Activated CD4-positive, alpha-beta T cell treated with anti-CD3 and anti-CD28 coated beads, Interleukin-2, amount 10 ng/mL, durations not matched to agents 24 days and 14 days (primary cell): ENCODE data around the gene CASK. TPM values are rescaled to one million over a fixed set of nuclear protein-coding genes. Genes with fewer than 3 reads are reported as not detected.

Experiments
- DNase-seq: peaks from one replicate; pipeline ENCODE4 v3.0.0; 2022
- H3K27ac Mint-ChIP-seq: one replicate; pipeline ENCODE4 v1.8.0; 2022; ENCODE audit warnings: mild to moderate bottlenecking, mixed read lengths
- H3K27me3 Mint-ChIP-seq: one replicate; pipeline ENCODE4 v1.8.0; 2022; ENCODE audit warnings: mixed read lengths
- H3K36me3 Mint-ChIP-seq: one replicate; pipeline ENCODE4 v1.8.0; 2022; ENCODE audit warnings: low read depth, mild to moderate bottlenecking, mixed read lengths
- H3K4me1 Mint-ChIP-seq: one replicate; pipeline ENCODE4 v1.8.0; 2021; ENCODE audit warnings: mixed read lengths
- H3K4me3 Mint-ChIP-seq: one replicate; pipeline ENCODE4 v1.8.0; 2022; ENCODE audit warnings: mild to moderate bottlenecking, moderate library complexity, mixed read lengths
- H3K9me3 Mint-ChIP-seq: one replicate; pipeline ENCODE4 v1.8.0; 2021; ENCODE audit warnings: mixed read lengths
- intact Hi-C: fragments of 100-400 bp; cut with micrococcal nuclease; formaldehyde crosslinking; loops from one replicate; pipeline ENCODE4 v1.15.1; 2023
- total RNA-seq: library from RNA; stranded (reverse); gene quantifications from 2 replicates; pipeline ENCODE4 v1.2.3, GENCODE V29; 2022

Gene CASK, protein sequence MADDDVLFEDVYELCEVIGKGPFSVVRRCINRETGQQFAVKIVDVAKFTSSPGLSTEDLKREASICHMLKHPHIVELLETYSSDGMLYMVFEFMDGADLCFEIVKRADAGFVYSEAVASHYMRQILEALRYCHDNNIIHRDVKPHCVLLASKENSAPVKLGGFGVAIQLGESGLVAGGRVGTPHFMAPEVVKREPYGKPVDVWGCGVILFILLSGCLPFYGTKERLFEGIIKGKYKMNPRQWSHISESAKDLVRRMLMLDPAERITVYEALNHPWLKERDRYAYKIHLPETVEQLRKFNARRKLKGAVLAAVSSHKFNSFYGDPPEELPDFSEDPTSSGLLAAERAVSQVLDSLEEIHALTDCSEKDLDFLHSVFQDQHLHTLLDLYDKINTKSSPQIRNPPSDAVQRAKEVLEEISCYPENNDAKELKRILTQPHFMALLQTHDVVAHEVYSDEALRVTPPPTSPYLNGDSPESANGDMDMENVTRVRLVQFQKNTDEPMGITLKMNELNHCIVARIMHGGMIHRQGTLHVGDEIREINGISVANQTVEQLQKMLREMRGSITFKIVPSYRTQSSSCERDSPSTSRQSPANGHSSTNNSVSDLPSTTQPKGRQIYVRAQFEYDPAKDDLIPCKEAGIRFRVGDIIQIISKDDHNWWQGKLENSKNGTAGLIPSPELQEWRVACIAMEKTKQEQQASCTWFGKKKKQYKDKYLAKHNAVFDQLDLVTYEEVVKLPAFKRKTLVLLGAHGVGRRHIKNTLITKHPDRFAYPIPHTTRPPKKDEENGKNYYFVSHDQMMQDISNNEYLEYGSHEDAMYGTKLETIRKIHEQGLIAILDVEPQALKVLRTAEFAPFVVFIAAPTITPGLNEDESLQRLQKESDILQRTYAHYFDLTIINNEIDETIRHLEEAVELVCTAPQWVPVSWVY
- total RNA-seq, result 16.4 and 19.3 TPM in 2 replicates

DNA sequence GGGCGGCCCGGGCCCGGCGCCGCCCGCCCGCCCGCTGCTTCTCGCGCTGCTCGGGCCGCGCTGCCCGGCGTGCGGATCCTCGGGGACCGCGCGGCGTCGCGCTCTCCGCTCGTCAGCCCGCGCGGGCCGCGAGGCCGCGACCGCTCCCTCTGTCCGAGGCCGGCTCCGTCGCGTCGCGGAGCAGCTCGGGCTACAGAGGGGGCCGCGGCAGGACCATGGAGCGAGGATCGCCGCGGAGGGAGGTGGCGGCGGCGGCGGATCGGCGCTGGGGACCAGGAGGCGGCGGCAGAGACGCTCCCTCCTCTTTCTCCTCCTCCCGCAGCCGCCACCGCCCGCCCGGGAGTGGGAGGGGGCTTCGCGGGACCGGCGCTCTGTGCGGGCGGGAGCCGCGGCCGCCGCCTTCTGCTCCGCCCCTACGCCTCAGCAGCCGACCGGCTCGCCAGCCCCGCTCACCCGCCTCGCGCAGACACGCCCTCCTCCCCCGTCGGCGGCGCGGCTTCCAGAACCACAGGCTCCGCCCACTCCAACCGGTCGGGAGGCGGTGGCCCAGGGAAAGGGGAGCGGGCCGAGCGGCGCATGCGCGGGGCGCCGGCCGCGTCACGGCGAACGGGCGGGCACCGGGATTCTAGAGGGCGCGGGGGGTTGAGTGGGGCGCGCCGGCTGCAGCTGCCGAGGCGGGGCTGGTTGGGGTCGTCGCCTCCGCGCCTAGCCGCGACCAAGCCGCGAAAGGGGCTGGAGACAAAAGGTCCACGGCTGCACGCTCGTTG is at the start of gene CASK:
CASK (minus strand) TSS at position 344 of the 767 bp plus-strand sequence. CDS start 566 bp downstream, outside the sequence.
- peak within 1 kb of the TSS; percentile 88 for H3K4me3 Mint-ChIP-seq
- no peaks in the 10 kb centered on the region for H3K36me3 Mint-ChIP-seq
- peaks cover 25% of the 10 kb centered on the region for H3K4me1 Mint-ChIP-seq
- peaks cover 2% of the 10 kb centered on the region for H3K27me3 Mint-ChIP-seq
- no peaks in the 10 kb centered on the region for H3K9me3 Mint-ChIP-seq
- DNase-seq, result peak; percentile 97
- intact Hi-C loops, result loop anchor here (2.0 to 5.0 kb wide), 7 partner anchors 126 to 1024 kb away; partner anchors contain the start of gene DDX3X
- H3K27ac Mint-ChIP-seq, result peak within 1 kb of the TSS; percentile 84

DNA sequence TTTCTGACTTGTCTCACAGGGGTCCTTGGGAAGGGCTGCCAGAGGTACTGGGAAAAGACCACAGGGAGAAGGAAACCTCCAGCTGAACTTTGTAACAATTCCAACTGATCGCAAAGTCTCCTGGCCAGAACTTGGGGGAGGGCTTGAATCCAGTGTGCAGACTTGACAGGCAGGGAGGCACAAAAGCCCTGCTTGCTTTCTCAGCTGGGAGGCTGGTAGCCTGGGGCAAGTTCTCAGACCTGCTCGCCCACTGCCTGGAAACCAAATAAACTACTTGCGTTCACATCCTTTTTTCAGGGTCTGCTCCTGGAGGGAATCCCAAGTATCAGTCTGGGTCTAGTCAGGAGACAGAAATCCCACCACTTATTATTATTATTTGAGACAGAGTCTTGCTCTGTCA is 48.0 kb upstream of the CASK start:
- intact Hi-C loops, result no loop called here
- H3K4me1 Mint-ChIP-seq, result no peaks in the 10 kb centered on the region
- H3K9me3 Mint-ChIP-seq, result peaks cover 11% of the 10 kb centered on the region
- no peaks in the 10 kb centered on the region for H3K27me3 Mint-ChIP-seq
- DNase-seq, result no peak
- H3K4me3 Mint-ChIP-seq, result no peak overlapping the region
- no peak overlapping the region for H3K27ac Mint-ChIP-seq
- no peaks in the 10 kb centered on the region for H3K36me3 Mint-ChIP-seq

DNA sequence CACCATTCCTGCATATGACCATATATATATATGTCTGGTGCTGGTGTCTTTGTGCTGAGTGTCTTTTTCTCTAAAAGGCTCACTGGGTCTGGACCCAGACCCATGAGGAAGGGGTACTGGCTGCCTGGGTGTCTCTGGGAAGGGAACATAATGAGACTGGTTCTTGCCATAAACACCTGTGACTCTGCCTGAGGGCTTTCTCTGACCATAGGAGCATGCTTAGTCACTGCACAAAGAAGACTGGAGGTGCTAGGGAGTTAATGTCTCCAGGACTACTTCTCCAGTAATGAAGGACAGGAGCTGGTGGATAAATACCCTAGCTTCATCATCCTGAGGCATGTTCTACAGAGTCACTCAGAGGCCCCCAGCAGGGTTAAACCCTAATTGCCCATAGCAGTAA is 47.1 kb upstream of the CASK start:
- Mint-ChIP-seq H3K36me3 (no peaks in the 10 kb centered on the region), H3K4me3 (no peak overlapping the region), H3K27ac (no peak overlapping the region), H3K27me3 (no peaks in the 10 kb centered on the region), H3K9me3 (peaks cover 14% of the 10 kb centered on the region), H3K4me1 (no peaks in the 10 kb centered on the region)
- intact Hi-C loops, result no loop called here
- no peak for DNase-seq

DNA sequence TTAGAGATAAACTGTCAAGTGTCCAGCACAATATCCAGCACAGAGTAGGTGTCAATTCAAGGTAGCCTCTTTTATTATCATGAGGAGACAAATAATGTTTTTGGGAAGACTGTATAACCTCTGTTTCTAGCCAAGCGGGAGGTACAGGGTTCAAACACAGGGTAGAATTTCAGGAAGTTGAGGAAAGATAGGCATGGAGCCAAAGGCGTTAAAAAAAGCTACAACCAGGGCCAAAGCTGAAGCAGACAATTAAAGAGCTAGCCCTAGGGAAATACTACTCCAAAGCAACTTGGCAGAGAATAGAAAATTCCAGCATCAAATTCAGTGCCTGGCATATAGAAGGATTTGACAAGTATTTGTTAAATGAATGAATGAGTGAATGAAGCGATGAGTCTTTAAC is 40.0 kb upstream of the CASK start:
- no peaks in the 10 kb centered on the region for H3K36me3 Mint-ChIP-seq
- no peak overlapping the region for H3K27ac Mint-ChIP-seq
- no peak for DNase-seq
- no peaks in the 10 kb centered on the region for H3K27me3 Mint-ChIP-seq
- peaks cover 11% of the 10 kb centered on the region for H3K9me3 Mint-ChIP-seq
- H3K4me1 Mint-ChIP-seq, result no peaks in the 10 kb centered on the region
- intact Hi-C loops, result no loop called here
- H3K4me3 Mint-ChIP-seq, result no peak overlapping the region

DNA sequence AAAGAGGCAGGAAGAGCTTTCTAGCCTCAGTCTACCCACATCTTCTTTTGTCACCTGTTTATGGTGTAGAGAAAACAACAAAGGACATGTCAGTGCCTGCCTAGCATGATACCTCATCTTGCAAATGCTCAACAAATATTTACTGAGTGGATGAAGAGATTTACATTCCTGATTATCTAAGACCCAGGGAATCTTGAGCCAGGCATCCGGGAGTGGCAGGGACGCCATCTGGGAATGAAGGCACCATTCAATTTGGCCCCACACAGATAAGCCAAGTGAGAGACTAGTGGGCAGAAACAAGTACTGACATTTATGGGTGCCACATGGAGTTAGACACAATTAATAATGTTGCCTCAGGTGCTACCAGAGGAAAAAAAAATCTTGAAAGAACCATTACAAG is 36.8 kb upstream of the CASK start:
- Mint-ChIP-seq H3K36me3 (no peaks in the 10 kb centered on the region), H3K27me3 (no peaks in the 10 kb centered on the region), H3K4me1 (no peaks in the 10 kb centered on the region), H3K9me3 (peaks cover 8% of the 10 kb centered on the region), H3K27ac (no peak overlapping the region), H3K4me3 (no peak overlapping the region)
- intact Hi-C loops, result no loop called here
- DNase-seq, result no peak

DNA sequence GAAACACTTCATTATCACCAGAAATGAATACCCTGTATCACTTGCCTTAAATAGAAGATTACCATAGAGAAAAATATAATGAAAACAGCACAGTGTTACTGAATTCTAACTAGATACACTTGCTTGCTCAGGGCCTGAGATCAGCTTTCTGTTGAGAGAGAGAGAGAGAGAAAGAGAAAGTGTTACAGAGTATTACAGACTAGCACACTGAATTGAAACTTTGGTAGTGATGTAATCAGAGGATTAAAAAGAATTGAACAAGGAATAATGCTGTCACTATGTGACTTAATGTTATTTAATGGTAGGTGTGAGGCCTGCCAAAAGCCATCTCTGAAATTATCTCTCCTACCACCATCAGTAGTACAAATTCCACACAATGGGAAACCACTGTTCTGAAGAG is 35.5 kb upstream of the CASK start:
- Mint-ChIP-seq H3K27me3 (no peaks in the 10 kb centered on the region), H3K4me3 (no peak overlapping the region), H3K4me1 (no peaks in the 10 kb centered on the region), H3K9me3 (peaks cover 7% of the 10 kb centered on the region), H3K27ac (no peak overlapping the region), H3K36me3 (no peaks in the 10 kb centered on the region)
- intact Hi-C loops, result no loop called here
- DNase-seq, result no peak

DNA sequence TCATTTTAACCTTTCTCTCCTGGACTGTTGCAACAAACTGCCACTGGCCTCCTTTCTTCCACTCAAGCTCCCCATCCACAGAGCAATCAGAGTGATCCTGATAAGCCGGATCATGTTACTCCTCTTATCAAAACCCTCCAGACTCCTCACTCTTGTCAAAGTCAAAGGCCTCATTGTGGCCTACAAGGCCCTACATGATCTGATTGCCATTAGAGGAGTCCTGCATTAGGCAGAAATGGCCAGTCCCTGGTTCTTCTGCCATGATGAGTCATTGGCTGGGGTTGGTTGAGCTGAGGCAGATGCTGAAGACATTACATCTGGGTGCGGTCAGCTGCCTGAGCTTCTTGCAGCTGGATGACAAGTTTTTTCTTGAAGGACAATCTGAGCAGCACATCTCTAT is 32.7 kb upstream of the CASK start:
- Mint-ChIP-seq H3K36me3 (no peaks in the 10 kb centered on the region), H3K9me3 (no peaks in the 10 kb centered on the region), H3K27me3 (no peaks in the 10 kb centered on the region), H3K4me3 (no peak overlapping the region), H3K4me1 (no peaks in the 10 kb centered on the region), H3K27ac (no peak overlapping the region)
- intact Hi-C loops, result no loop called here
- no peak for DNase-seq

DNA sequence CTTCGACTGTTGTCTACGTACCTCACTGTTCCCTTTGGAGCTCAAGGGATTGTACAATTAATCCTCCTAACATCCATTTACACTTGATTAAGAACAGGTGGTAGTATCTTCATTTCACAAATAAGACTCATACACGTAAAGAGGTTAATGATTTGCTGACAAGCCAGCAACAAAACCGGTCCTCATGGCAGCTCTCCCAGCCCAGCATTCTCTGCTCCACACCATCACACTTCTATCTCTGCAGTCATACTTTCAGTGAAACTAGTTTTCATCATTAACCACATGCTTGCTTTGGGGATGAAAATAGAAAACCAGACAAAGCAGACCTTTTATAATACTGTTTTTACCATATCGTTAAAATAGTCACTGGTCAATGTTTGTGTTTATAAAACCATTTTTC is 28.7 kb upstream of the CASK start:
- intact Hi-C loops, result no loop called here
- no peak for DNase-seq
- Mint-ChIP-seq H3K4me1 (no peaks in the 10 kb centered on the region), H3K9me3 (no peaks in the 10 kb centered on the region), H3K27me3 (no peaks in the 10 kb centered on the region), H3K4me3 (no peak overlapping the region), H3K36me3 (no peaks in the 10 kb centered on the region), H3K27ac (no peak overlapping the region)

DNA sequence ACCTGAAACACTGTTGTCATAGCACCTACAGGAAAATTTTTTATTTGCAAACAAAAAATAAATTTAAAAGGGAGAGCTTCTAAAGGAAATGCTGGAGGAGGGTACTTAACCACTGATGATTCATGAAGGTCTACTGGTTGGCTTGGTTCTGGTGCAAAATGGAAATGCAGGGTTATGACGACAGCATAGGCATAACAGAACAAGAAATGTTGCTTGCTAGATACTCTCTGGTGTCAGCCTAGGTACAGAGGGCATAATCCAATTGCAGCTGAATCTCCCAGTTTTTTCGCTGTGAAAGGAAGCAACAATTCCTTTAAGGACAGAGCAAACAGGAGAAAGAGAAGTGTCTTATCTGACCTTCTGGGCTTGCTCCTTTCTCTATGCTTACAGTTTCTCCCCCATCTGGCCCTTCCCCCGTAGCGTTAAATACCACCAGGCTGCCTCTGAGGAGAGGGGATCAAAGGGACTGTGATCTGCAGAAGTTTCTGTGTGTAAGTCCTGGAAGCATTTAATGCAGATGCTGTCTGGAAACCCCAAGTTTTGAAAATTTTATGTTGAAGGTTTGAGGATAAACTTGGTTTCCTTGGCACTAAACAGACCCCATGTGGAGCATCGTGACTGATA is 23.7 kb upstream of the CASK start:
- Mint-ChIP-seq H3K27ac (no peak overlapping the region), H3K36me3 (no peaks in the 10 kb centered on the region), H3K4me1 (no peaks in the 10 kb centered on the region), H3K9me3 (no peaks in the 10 kb centered on the region), H3K4me3 (no peak overlapping the region), H3K27me3 (no peaks in the 10 kb centered on the region)
- no peak for DNase-seq
- intact Hi-C loops, result no loop called here

DNA sequence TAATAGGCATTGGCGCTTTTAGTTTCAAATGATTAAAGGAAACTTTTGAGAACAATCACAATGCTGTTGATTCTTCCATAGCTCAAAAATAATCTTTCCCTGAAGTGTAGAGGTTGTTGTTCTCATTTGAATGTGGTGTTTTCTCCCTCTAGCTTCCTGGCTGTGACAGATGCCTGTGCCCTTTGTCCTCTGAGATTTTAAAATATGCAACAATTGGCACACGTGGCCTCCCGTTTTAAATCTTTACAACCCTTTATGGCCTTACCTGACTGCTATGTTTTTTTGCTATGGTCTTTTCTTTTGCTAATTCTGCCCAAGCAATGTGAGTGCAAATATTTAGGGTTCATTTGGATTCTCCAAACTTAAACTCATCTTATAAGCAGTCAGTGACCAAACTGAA is 22.9 kb upstream of the CASK start:
- intact Hi-C loops, result no loop called here
- Mint-ChIP-seq H3K36me3 (no peaks in the 10 kb centered on the region), H3K4me1 (no peaks in the 10 kb centered on the region), H3K27ac (no peak overlapping the region), H3K27me3 (no peaks in the 10 kb centered on the region), H3K4me3 (no peak overlapping the region), H3K9me3 (no peaks in the 10 kb centered on the region)
- no peak for DNase-seq

DNA sequence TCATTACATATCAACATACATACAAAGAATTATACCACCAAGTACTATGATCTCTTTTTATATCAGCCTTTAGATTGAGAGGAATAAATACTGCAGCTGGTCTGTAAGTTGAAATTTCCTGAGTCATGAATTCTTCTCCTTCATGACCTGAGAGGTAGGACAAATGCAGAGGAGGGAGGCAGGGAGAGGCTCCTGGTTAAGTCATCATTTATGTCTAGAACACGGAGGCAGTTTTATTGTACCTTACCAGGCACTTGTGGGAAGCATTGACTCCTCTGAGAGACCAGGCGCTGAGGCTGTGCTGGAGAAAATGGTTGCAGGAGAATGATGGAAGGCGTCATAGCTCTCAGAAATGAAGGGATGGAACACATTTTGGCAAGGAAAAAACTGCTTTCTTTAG is 12.5 kb upstream of the CASK start:
- Mint-ChIP-seq H3K36me3 (no peaks in the 10 kb centered on the region), H3K4me1 (peaks cover 9% of the 10 kb centered on the region), H3K27me3 (no peaks in the 10 kb centered on the region), H3K9me3 (peaks cover 3% of the 10 kb centered on the region), H3K27ac (no peak overlapping the region), H3K4me3 (no peak overlapping the region)
- DNase-seq, result no peak
- intact Hi-C loops, result no loop called here

DNA sequence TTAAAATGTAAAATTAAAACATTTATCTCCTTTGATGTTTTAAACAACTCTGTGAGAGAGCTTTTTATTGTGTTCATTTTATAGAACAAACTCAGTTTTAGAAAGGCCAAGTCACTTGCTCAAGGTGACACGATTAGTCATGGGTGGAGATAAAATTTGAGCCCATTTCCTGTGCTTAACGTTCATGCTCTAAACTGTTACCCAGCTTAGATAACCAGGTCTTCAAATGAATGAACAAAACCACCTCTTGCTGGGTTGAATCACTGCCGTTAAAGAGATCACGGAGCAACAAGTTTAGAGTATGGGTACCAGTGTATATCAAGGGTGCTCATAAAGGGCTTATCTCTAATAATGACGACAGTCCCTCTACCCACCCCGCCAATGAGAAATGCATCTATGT is 10.2 kb upstream of the CASK start:
- no peak overlapping the region for H3K27ac Mint-ChIP-seq
- H3K27me3 Mint-ChIP-seq, result peaks cover 5% of the 10 kb centered on the region
- peaks cover 9% of the 10 kb centered on the region for H3K4me1 Mint-ChIP-seq
- H3K4me3 Mint-ChIP-seq, result no peak overlapping the region
- H3K9me3 Mint-ChIP-seq, result peaks cover 3% of the 10 kb centered on the region
- H3K36me3 Mint-ChIP-seq, result no peaks in the 10 kb centered on the region
- no peak for DNase-seq
- intact Hi-C loops, result no loop called here

DNA sequence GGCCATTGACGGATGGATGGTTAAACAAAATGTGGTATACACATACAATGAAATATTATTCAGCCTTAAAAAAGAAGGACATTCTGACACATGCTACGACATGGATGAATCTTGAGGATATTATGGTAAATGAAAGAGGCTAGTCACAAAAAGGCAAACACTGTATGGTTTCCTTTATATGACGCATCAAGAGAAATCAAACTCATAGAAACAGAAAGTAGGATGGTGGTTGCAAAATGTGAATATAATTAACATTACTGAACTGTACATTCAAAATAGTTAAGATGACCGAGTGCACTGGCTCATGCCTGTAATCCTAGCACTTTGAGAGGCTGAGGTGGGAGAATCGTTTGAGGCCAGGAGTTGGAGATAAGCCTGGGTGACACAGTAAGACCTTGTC is 9.5 kb upstream of the CASK start:
- peaks cover 6% of the 10 kb centered on the region for H3K4me1 Mint-ChIP-seq
- H3K27ac Mint-ChIP-seq, result no peak overlapping the region
- DNase-seq, result no peak
- H3K9me3 Mint-ChIP-seq, result peaks cover 3% of the 10 kb centered on the region
- intact Hi-C loops, result no loop called here
- no peaks in the 10 kb centered on the region for H3K36me3 Mint-ChIP-seq
- H3K27me3 Mint-ChIP-seq, result peaks cover 5% of the 10 kb centered on the region
- no peak overlapping the region for H3K4me3 Mint-ChIP-seq
